NT2/D1 (cell line): ENCODE results near the gene ADAMTS12.

Source experiments
- YY1 ChIP-seq: IDR thresholded peaks from 2 replicates; pipeline ENCODE4 v1.6.1; 2011; ENCODE audit not compliant: insufficient read length, insufficient read depth
- ZNF274 ChIP-seq: IDR thresholded peaks from 2 replicates; pipeline ENCODE4 v1.6.1; 2011; ENCODE audit warnings: mild to moderate bottlenecking, low read depth, low read length

DNA sequence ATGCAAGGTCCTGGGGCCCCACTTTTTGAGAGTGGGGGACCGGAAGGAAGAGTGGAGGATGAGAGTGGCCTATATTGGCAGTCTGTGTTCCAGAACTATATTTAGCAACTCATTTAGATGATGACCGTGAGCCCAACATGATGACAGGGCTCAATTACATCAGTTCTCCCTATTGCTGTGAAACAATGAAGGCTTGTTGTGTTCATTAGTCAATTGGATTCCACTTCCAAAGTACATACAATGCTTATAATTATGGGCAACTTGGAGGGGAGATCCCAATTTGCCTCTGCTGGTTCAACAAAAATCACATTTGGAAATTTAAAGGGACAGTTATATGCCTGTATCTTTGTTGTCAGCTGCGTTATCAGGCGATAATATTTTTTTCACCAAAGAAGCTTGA is 360.0 kb downstream of the ADAMTS12 start:
- TF ChIP-seq YY1 = no peak
- TF ChIP-seq ZNF274 = no peak
